Osteocyte (in vitro differentiated cells): ENCODE results near the gene CBLIF. TPM values are rescaled to one million over a fixed set of nuclear protein-coding genes. Genes with fewer than 3 reads are reported as not detected.

Experiments
- DNase-seq: peaks from one replicate; pipeline ENCODE4 v3.0.0; 2021; ENCODE audit warnings: mixed read lengths; ENCODE audit not compliant: unreplicated experiment; ENCODE audit errors: extremely low spot score
- H3K27ac Mint-ChIP-seq: one replicate; pipeline ENCODE4 v1.8.0; 2021; ENCODE audit warnings: mild to moderate bottlenecking, mixed read lengths; ENCODE audit not compliant: unreplicated experiment
- H3K27me3 Mint-ChIP-seq: one replicate; pipeline ENCODE4 v1.8.0; 2021; ENCODE audit warnings: mixed read lengths; ENCODE audit not compliant: unreplicated experiment
- H3K36me3 Mint-ChIP-seq: one replicate; pipeline ENCODE4 v1.8.0; 2021; ENCODE audit warnings: mixed read lengths; ENCODE audit not compliant: unreplicated experiment
- H3K4me1 Mint-ChIP-seq: one replicate; pipeline ENCODE4 v1.8.0; 2021; ENCODE audit warnings: mixed read lengths; ENCODE audit not compliant: unreplicated experiment
- H3K4me3 Mint-ChIP-seq: one replicate; pipeline ENCODE4 v1.8.0; 2021; ENCODE audit warnings: mild to moderate bottlenecking, moderate library complexity, mixed read lengths; ENCODE audit not compliant: unreplicated experiment
- H3K9me3 Mint-ChIP-seq: one replicate; pipeline ENCODE4 v1.8.0; 2021; ENCODE audit warnings: mixed read lengths; ENCODE audit not compliant: unreplicated experiment
- CTCF ChIP-seq: fragments of 200-600 bp; sonication (generic); IDR thresholded peaks from 2 replicates; pipeline ENCODE4 v1.5.0; 2021; ENCODE audit warnings: antibody characterized with exemption, mild to moderate bottlenecking, moderate library complexity
- total RNA-seq: library from RNA; stranded (reverse); gene quantifications from 2 replicates; pipeline ENCODE4 v1.2.1, GENCODE V29; 2021

The CBLIF gene
- total RNA-seq, 1 donor from 2014 or later: not detected

- H3K27me3 Mint-ChIP-seq: peaks cover 30% of the 10 kb centered on the region
- no peak for TF ChIP-seq CTCF
- no peak overlapping the region for H3K4me3 Mint-ChIP-seq
- no peak overlapping the region for H3K27ac Mint-ChIP-seq
- peaks cover 4% of the 10 kb centered on the region for H3K9me3 Mint-ChIP-seq
- H3K4me1 Mint-ChIP-seq: peaks cover 19% of the 10 kb centered on the region
- H3K36me3 Mint-ChIP-seq: peaks cover 2% of the 10 kb centered on the region
- no peak for DNase-seq
These were observed 31.3 kb downstream of the CBLIF start for GRCh38 chr11:59814021-59814420.

GRCh38 chr11:59813364-59813763 is 31.9 kb downstream of the CBLIF start:
- H3K4me3 Mint-ChIP-seq: no peak overlapping the region
- peaks cover 4% of the 10 kb centered on the region for H3K9me3 Mint-ChIP-seq

GRCh38 chr11:59812220-59812619 is 33.1 kb downstream of the CBLIF start:
- no peak overlapping the region for H3K27ac Mint-ChIP-seq

More at GRCh38 chr11:59813364-59813763, 31.9 kb downstream of the CBLIF start:
- Mint-ChIP-seq H3K27me3 (peaks cover 24% of the 10 kb centered on the region), H3K4me1 (peaks cover 23% of the 10 kb centered on the region), H3K36me3 (peaks cover 7% of the 10 kb centered on the region), H3K27ac (no peak overlapping the region)
- DNase-seq: no peak
- TF ChIP-seq CTCF: no peak

GRCh38 chr11:59810911-59811259 is 34.4 kb downstream of the CBLIF start:
- H3K4me1 Mint-ChIP-seq: peaks cover 23% of the 10 kb centered on the region
- peaks cover 4% of the 10 kb centered on the region for H3K9me3 Mint-ChIP-seq
- no peak for TF ChIP-seq CTCF
- H3K27me3 Mint-ChIP-seq: peaks cover 11% of the 10 kb centered on the region
- no peak for DNase-seq
- peak overlapping the region; percentile 80 for H3K27ac Mint-ChIP-seq
- H3K4me3 Mint-ChIP-seq: peak overlapping the region; percentile 88
- H3K36me3 Mint-ChIP-seq: peaks cover 19% of the 10 kb centered on the region

More at GRCh38 chr11:59812220-59812619, 33.1 kb downstream of the CBLIF start:
- H3K4me1 Mint-ChIP-seq: peaks cover 23% of the 10 kb centered on the region
- no peak for TF ChIP-seq CTCF
- H3K27me3 Mint-ChIP-seq: peaks cover 22% of the 10 kb centered on the region
- H3K36me3 Mint-ChIP-seq: peaks cover 8% of the 10 kb centered on the region
- DNase-seq: no peak
- H3K9me3 Mint-ChIP-seq: peaks cover 4% of the 10 kb centered on the region
- no peak overlapping the region for H3K4me3 Mint-ChIP-seq

GRCh38 chr11:59810189-59810910 is 34.9 kb downstream of the CBLIF start, which contains the start of gene MRPL16:
MRPL16 (minus strand) TSS chr11:59810778; CDS start chr11:59810658, 120 bp downstream.
- H3K36me3 Mint-ChIP-seq: peaks cover 19% of the 10 kb centered on the region
- H3K27ac Mint-ChIP-seq: peak within 1 kb of the TSS; percentile 80
- H3K27me3 Mint-ChIP-seq: peaks cover 11% of the 10 kb centered on the region
- TF ChIP-seq CTCF: no peak
- H3K9me3 Mint-ChIP-seq: peaks cover 4% of the 10 kb centered on the region
- DNase-seq: peak; percentile 92
- peaks cover 23% of the 10 kb centered on the region for H3K4me1 Mint-ChIP-seq
- H3K4me3 Mint-ChIP-seq: peak within 1 kb of the TSS; percentile 88
